PC-3 (cell line): ENCODE measurements around the gene TULP3. TPM values are rescaled to one million over a fixed set of nuclear protein-coding genes. Genes with fewer than 3 reads are reported as not detected.

Experiments
- ATAC-seq: fragments of 200-7000 bp; cut with Tn5 transposase; 2 replicates; pipeline ENCODE4 v1.9.1; 2020; ENCODE audit warnings: mild to moderate bottlenecking, moderate library complexity
- BruUV-seq: library from RNA; stranded (reverse); fragments of 400-500 nt; replicated peaks from 2 replicates; lab custom pipeline; 2021; lab: Mats Ljungman, UMichigan
- CTCF ChIA-PET: fragments of 300-600 bp; sonication (Branson Sonifier 250); formaldehyde crosslinking; loops from one replicate; lab custom pipeline; 2022; ENCODE audit warnings: antibody characterized with exemption; lab: Charles Lee
- POLR2A ChIA-PET: fragments of 300-600 bp; sonication (Branson Sonifier 250); formaldehyde crosslinking; loops from one replicate; lab custom pipeline; 2022; ENCODE audit warnings: antibody characterized with exemption; ENCODE audit not compliant: unreplicated experiment; lab: Charles Lee
- DNase-seq: peaks from one replicate; pipeline ENCODE4 v3.0.0-alpha.2; 2015
- H2AFZ ChIP-seq: fragments of 300-600 bp; sonication (generic); 2 replicates; pipeline ENCODE4 v1.6.0; 2016; ENCODE audit warnings: antibody characterized with exemption, low read length
- H3F3A ChIP-seq: fragments of 300-600 bp; sonication (generic); one replicate; pipeline ENCODE4 v1.6.0; 2017; ENCODE audit warnings: antibody characterized with exemption, low read length, control low read depth, mild to moderate bottlenecking; ENCODE audit not compliant: unreplicated experiment
- H3K27ac ChIP-seq: fragments of 300-600 bp; sonication (generic); 2 replicates; pipeline ENCODE4 v1.5.1; 2016; ENCODE audit warnings: mild to moderate bottlenecking, low read length
- H3K27me3 ChIP-seq: fragments of 300-600 bp; sonication (generic); 2 replicates; pipeline ENCODE4 v1.6.1; 2016; ENCODE audit warnings: low read length, mixed read lengths
- H3K36me3 ChIP-seq: fragments of 300-600 bp; sonication (generic); 2 replicates; pipeline ENCODE4 v1.6.1; 2016; ENCODE audit warnings: low read depth, mixed run types, low read length, mixed read lengths
- H3K4me1 ChIP-seq: fragments of 300-600 bp; sonication (generic); 2 replicates; pipeline ENCODE4 v1.5.1; 2016; ENCODE audit warnings: low read length; ENCODE audit not compliant: insufficient read depth
- H3K4me2 ChIP-seq: fragments of 300-600 bp; sonication (generic); 2 replicates; pipeline ENCODE4 v1.6.0; 2016; ENCODE audit warnings: low read length
- H3K4me3 ChIP-seq: fragments of 300-600 bp; sonication (generic); 2 replicates; pipeline ENCODE4 v1.5.1; 2016; ENCODE audit warnings: mild to moderate bottlenecking, low read length, mixed read lengths
- H3K79me2 ChIP-seq: fragments of 300-600 bp; sonication (generic); 2 replicates; pipeline ENCODE4 v1.6.1; 2017; ENCODE audit warnings: low read length, mixed read lengths
- H3K9ac ChIP-seq: fragments of 300-600 bp; sonication (generic); 2 replicates; pipeline ENCODE4 v1.6.0; 2016; ENCODE audit warnings: mild to moderate bottlenecking, low read length
- H3K9me2 ChIP-seq: fragments of 300-600 bp; sonication (generic); replicated peaks from 2 replicates; pipeline ENCODE4 v1.6.1; 2016; ENCODE audit warnings: mixed run types, low read length, mixed read lengths
- H3K9me3 ChIP-seq: fragments of 300-600 bp; sonication (generic); 2 replicates; pipeline ENCODE4 v1.6.1; 2016; ENCODE audit warnings: low read length, mixed read lengths
- H4K20me1 ChIP-seq: fragments of 300-600 bp; sonication (generic); 2 replicates; pipeline ENCODE4 v1.6.1; 2016; ENCODE audit warnings: low read length, mixed read lengths
- EZH2 ChIP-seq: fragments of 300-600 bp; sonication (generic); IDR thresholded peaks from one replicate; pipeline ENCODE4 v1.6.1; 2017; ENCODE audit warnings: antibody characterized with exemption, mild to moderate bottlenecking, low read length; ENCODE audit not compliant: unreplicated experiment
- EZH2phosphoT487 ChIP-seq: fragments of 300-600 bp; sonication (generic); IDR thresholded peaks from 2 replicates; pipeline ENCODE4 v1.6.1; 2018; ENCODE audit warnings: mild to moderate bottlenecking, antibody characterized with exemption, low read length, borderline replicate concordance
- intact Hi-C: fragments of 100-400 bp; cut with micrococcal nuclease; formaldehyde crosslinking; loops from 2 replicates; pipeline ENCODE4 v1.9.0; 2023
- total RNA-seq: library from RNA; depleted of rRNA; stranded (reverse); fragments of >200 nt; gene quantifications from 2 replicates; pipeline ENCODE4 v1.2.3, GENCODE V29; 2014
- TF ChIP-seq, protein P1 (sequence below): fragments of 300-600 bp; sonication (generic); conservative IDR thresholded peaks from 2 replicates; pipeline ENCODE4 v1.5.1; 2017; ENCODE audit warnings: antibody characterized with exemption, low read depth, mild to moderate bottlenecking, low read length

TULP3 gene
- total RNA-seq, 1 experiment from 2014 or later, result 22.6 TPM

DNA sequence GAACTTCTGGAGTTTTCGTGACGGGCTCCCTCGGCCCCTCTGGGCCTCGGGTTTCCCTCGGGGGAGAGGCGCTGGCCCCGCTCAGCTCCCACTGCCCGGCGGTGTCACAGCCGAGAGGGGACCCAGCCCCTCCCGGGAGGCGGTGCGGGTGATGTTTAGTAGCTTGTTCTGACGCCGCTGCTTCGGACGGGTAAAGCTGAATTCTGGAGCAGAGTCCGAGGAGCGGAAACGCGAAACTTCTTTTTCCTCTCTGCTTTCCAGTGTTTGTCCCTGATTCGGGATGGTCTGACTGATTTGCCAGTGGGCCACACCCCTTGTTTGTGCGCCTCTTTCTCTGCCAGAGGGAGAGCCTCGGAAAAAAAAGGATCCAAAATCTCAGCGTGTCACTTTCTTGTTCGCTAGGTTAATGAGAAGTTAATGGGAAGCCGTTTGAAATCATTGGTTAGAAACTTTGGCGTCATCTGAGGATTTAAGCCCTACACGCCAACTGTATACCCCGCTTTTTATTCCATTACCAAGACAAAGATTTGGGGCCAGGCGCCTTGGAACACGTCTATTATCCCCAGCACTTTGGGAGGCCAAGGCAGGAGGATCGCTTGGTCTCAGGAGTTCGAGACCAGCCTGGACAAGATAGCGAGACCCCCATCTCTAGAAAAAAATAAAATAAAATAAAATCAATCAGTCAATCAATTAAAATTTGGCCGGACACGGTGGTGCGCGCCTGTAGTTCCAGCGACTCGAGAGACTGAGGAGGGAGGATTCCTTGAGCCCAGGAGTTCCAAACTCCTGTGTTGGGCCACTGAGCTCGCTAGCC, 756 bp downstream of the TULP3 start:
- no peaks in the 10 kb centered on the region for H3K9me3 ChIP-seq
- no peaks in the 10 kb centered on the region for H3K9me2 ChIP-seq
- H3K4me1 ChIP-seq, result peaks cover 21% of the 10 kb centered on the region
- BruUV-seq, result TSS peak; percentile 94
- intact Hi-C loops, result loop anchor here (2.0 kb wide), 1 partner anchor 15 kb away; the partner anchor contains the start of genes FOXM1 and RHNO1
- no peaks in the 10 kb centered on the region for H3F3A ChIP-seq
- H2AFZ ChIP-seq, result peak overlapping the region; percentile 96
- peak overlapping the region; percentile 90 for H3K9ac ChIP-seq
- no peaks in the 10 kb centered on the region for H3K27me3 ChIP-seq
- POLR2A ChIA-PET, result interaction anchor here (0.7 kb wide), 1 partner anchor 59 kb away, joined by 5 read pairs; no protein-coding TSS in a partner anchor
- DNase-seq (peak; percentile 55), ATAC-seq (peak; percentile 48)
- peak overlapping the region; percentile 99 for H3K4me3 ChIP-seq
- H3K36me3 ChIP-seq, result peaks cover 11% of the 10 kb centered on the region
- TF ChIP-seq EZH2phosphoT487, result no peak
- TF ChIP-seq, protein P1, sequence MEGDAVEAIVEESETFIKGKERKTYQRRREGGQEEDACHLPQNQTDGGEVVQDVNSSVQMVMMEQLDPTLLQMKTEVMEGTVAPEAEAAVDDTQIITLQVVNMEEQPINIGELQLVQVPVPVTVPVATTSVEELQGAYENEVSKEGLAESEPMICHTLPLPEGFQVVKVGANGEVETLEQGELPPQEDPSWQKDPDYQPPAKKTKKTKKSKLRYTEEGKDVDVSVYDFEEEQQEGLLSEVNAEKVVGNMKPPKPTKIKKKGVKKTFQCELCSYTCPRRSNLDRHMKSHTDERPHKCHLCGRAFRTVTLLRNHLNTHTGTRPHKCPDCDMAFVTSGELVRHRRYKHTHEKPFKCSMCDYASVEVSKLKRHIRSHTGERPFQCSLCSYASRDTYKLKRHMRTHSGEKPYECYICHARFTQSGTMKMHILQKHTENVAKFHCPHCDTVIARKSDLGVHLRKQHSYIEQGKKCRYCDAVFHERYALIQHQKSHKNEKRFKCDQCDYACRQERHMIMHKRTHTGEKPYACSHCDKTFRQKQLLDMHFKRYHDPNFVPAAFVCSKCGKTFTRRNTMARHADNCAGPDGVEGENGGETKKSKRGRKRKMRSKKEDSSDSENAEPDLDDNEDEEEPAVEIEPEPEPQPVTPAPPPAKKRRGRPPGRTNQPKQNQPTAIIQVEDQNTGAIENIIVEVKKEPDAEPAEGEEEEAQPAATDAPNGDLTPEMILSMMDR, result no peak
- TF ChIP-seq EZH2, result no peak
- CTCF ChIA-PET, result interaction anchor here (0.6 kb wide), 1 partner anchor 53 kb away, joined by 3 read pairs; no protein-coding TSS in a partner anchor
- peaks cover 45% of the 10 kb centered on the region for H3K79me2 ChIP-seq
- H3K27ac ChIP-seq, result peak overlapping the region; percentile 59
- H4K20me1 ChIP-seq, result 0 out of 2 replicates have a peak, but pooled peaks cover 3% of the 10 kb centered on the region
- peak overlapping the region; percentile 98 for H3K4me2 ChIP-seq

DNA sequence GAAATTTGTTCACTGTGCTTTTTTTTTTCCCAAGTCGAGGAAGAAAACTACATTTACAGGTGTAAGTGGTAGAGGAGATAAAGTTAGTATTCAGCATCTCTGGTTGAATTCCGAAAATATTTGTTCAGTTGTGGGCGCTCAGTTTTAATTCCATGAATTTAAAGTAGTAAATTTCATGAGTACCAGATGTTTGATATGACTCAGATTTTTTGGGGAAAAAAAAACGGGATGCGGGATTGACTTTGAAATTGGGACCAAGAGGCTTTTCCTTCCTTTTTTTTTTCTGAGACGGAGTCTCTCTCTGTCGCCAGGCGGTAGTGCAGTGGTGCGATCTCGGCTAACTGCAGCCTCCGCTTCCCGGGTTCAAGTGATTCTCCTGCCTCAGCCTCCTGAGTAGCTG, 1.6 kb downstream of the TULP3 start:
- Histone ChIP-seq H2AFZ (no peak overlapping the region), H3K27ac (no peak overlapping the region), H3K27me3 (no peaks in the 10 kb centered on the region), H3K36me3 (peaks cover 7% of the 10 kb centered on the region), H3K79me2 (peaks cover 49% of the 10 kb centered on the region), H3K9ac (peak overlapping the region; percentile 90; the same call in 1 of the 2 replicates), H3F3A (no peaks in the 10 kb centered on the region), H4K20me1 (0 out of 2 replicates have a peak, but pooled peaks cover 3% of the 10 kb centered on the region), H3K9me3 (no peaks in the 10 kb centered on the region), H3K4me2 (peak overlapping the region; percentile 98), H3K9me2 (no peaks in the 10 kb centered on the region), H3K4me1 (peaks cover 21% of the 10 kb centered on the region), H3K4me3 (peak overlapping the region; percentile 99)
- CTCF ChIA-PET, result interaction anchor here (0.6 kb wide), 1 partner anchor 142 kb away, joined by 6 read pairs; no protein-coding TSS in a partner anchor
- no peak for TF ChIP-seq EZH2
- TF ChIP-seq, protein P1, result no peak
- no peak for TF ChIP-seq EZH2phosphoT487
- no peak for DNase-seq
- POLR2A ChIA-PET, result no interaction called here
- intact Hi-C loops, result no loop called here
- BruUV-seq, result no TSS peak
- no peak for ATAC-seq
